KMS-11 (cell line): ENCODE results near the gene ATP9B.

Experiments used
- H2AFZ ChIP-seq: fragments of 200-600 bp; sonication (generic); 2 replicates; pipeline ENCODE4 v1.6.1; 2016; ENCODE audit warnings: antibody characterized with exemption, mixed run types, low read depth
- H3K27ac ChIP-seq: fragments of 200-600 bp; sonication (generic); 2 replicates; pipeline ENCODE4 v1.6.1; 2016; ENCODE audit warnings: mild to moderate bottlenecking, mixed run types
- H3K27me3 ChIP-seq: fragments of 200-600 bp; sonication (generic); 2 replicates; pipeline ENCODE4 v1.6.1; 2017; ENCODE audit warnings: mild to moderate bottlenecking, low read depth, mixed run types, moderate library complexity; ENCODE audit not compliant: insufficient read depth
- H3K36me3 ChIP-seq: fragments of 200-600 bp; sonication (generic); 2 replicates; pipeline ENCODE4 v1.6.1; 2017; ENCODE audit warnings: mild to moderate bottlenecking, mixed run types; ENCODE audit not compliant: insufficient read depth
- H3K4me1 ChIP-seq: fragments of 200-600 bp; sonication (generic); 2 replicates; pipeline ENCODE4 v1.6.1; 2016; ENCODE audit warnings: mild to moderate bottlenecking, low read depth, mixed run types; ENCODE audit not compliant: poor library complexity, severe bottlenecking
- H3K4me2 ChIP-seq: fragments of 200-600 bp; sonication (generic); 2 replicates; pipeline ENCODE4 v1.7.0; 2016; ENCODE audit warnings: mild to moderate bottlenecking, mixed run types
- H3K4me3 ChIP-seq: fragments of 200-600 bp; sonication (generic); IDR thresholded peaks from 2 replicates; pipeline ENCODE4 v1.6.1; 2017; ENCODE audit warnings: low read depth, low read length, mixed read lengths; ENCODE audit not compliant: insufficient read depth
- H3K79me2 ChIP-seq: fragments of 200-600 bp; sonication (generic); 2 replicates; pipeline ENCODE4 v1.6.1; 2016; ENCODE audit warnings: low read depth, mixed run types; ENCODE audit not compliant: insufficient read depth
- H3K9ac ChIP-seq: fragments of 200-600 bp; sonication (generic); 2 replicates; pipeline ENCODE4 v1.6.1; 2016; ENCODE audit warnings: mild to moderate bottlenecking, mixed run types
- H4K20me1 ChIP-seq: fragments of 200-600 bp; sonication (generic); 2 replicates; pipeline ENCODE4 v1.6.1; 2016; ENCODE audit warnings: mild to moderate bottlenecking, mixed run types; ENCODE audit not compliant: insufficient read depth
- CTCF ChIP-seq: fragments of 200-600 bp; sonication (generic); conservative IDR thresholded peaks from 2 replicates; pipeline ENCODE4 v1.6.1; 2017; ENCODE audit warnings: low read depth, mild to moderate bottlenecking, antibody characterized with exemption, low read length, moderate library complexity, mixed read lengths

The ATP9B gene

GRCh38 chr18:79334496-79335233 is 265.5 kb downstream of the ATP9B start:
- Histone ChIP-seq H3K36me3 (peaks cover 13% of the 10 kb centered on the region; the same call in 1 of the 2 replicates), H2AFZ (no peak overlapping the region)
- no peak for TF ChIP-seq CTCF

GRCh38 chr18:79335833-79336360 is 266.7 kb downstream of the ATP9B start:
- no peak overlapping the region for H2AFZ ChIP-seq
- H4K20me1 ChIP-seq, result no peaks in the 10 kb centered on the region
- TF ChIP-seq CTCF, result no peak
- H3K36me3 ChIP-seq, result peaks cover 7% of the 10 kb centered on the region; the same call in 1 of the 2 replicates
- H3K27ac ChIP-seq, result no peak overlapping the region
- H3K9ac ChIP-seq, result no peak overlapping the region
- H3K27me3 ChIP-seq, result no peaks in the 10 kb centered on the region
- no peak overlapping the region for H3K4me2 ChIP-seq
- no peak overlapping the region for H3K4me3 ChIP-seq
- no peaks in the 10 kb centered on the region for H3K79me2 ChIP-seq
- no peaks in the 10 kb centered on the region for H3K4me1 ChIP-seq

More at GRCh38 chr18:79334496-79335233, 265.5 kb downstream of the ATP9B start:
- H3K4me3 ChIP-seq, result no peak overlapping the region
- no peaks in the 10 kb centered on the region for H3K27me3 ChIP-seq
- no peak overlapping the region for H3K27ac ChIP-seq
- H3K4me1 ChIP-seq, result no peaks in the 10 kb centered on the region
- H3K4me2 ChIP-seq, result no peak overlapping the region
- H3K79me2 ChIP-seq, result no peaks in the 10 kb centered on the region
- no peak overlapping the region for H3K9ac ChIP-seq
- H4K20me1 ChIP-seq, result no peaks in the 10 kb centered on the region

GRCh38 chr18:79336556-79337142 is 267.5 kb downstream of the ATP9B start:
- no peaks in the 10 kb centered on the region for H3K27me3 ChIP-seq
- H3K36me3 ChIP-seq, result peaks cover under 1% of the 10 kb centered on the region; the same call in 1 of the 2 replicates
- no peak for TF ChIP-seq CTCF
- H3K4me3 ChIP-seq, result no peak overlapping the region
- no peaks in the 10 kb centered on the region for H4K20me1 ChIP-seq
- no peak overlapping the region for H2AFZ ChIP-seq
- no peak overlapping the region for H3K27ac ChIP-seq
- no peaks in the 10 kb centered on the region for H3K79me2 ChIP-seq
- H3K9ac ChIP-seq, result no peak overlapping the region
- no peaks in the 10 kb centered on the region for H3K4me1 ChIP-seq
- no peak overlapping the region for H3K4me2 ChIP-seq

- Histone ChIP-seq H3K27me3 (no peaks in the 10 kb centered on the region), H3K27ac (no peak overlapping the region), H3K4me2 (no peak overlapping the region), H3K4me3 (no peak overlapping the region), H3K9ac (no peak overlapping the region), H4K20me1 (no peaks in the 10 kb centered on the region), H3K4me1 (no peaks in the 10 kb centered on the region), H2AFZ (no peak overlapping the region), H3K79me2 (no peaks in the 10 kb centered on the region), H3K36me3 (no peaks in the 10 kb centered on the region; the same call in 1 of the 2 replicates)
- TF ChIP-seq CTCF, result no peak
Measured at GRCh38 chr18:79337184-79337583, 268.0 kb downstream of the ATP9B start.
